WTC11 (cell line): Measurements from ENCODE around the gene TMPRSS2.

Experiments used
- ATF1 ChIP-seq: sonication (generic); formaldehyde crosslinking; IDR thresholded peaks from 2 replicates; pipeline ENCODE4 v1.8.1; 2023; ENCODE audit warnings: mild to moderate bottlenecking, moderate library complexity, missing genetic modification reagents
- ATF2 ChIP-seq: sonication (generic); formaldehyde crosslinking; IDR thresholded peaks from 2 replicates; pipeline ENCODE4 v1.8.1; 2022; ENCODE audit warnings: low read depth, missing genetic modification reagents, borderline replicate concordance
- ATF3 ChIP-seq: sonication (generic); formaldehyde crosslinking; conservative IDR thresholded peaks from 2 replicates; pipeline ENCODE4 v1.8.1; 2022; ENCODE audit warnings: mild to moderate bottlenecking, missing genetic modification reagents
- CBFB ChIP-seq: sonication (generic); formaldehyde crosslinking; IDR thresholded peaks from 2 replicates; pipeline ENCODE4 v1.8.1; 2022; ENCODE audit warnings: mild to moderate bottlenecking, low read depth, missing genetic modification reagents
- CTCF ChIP-seq: fragments of 200-600 bp; IDR thresholded peaks from 2 replicates; pipeline ENCODE4 v1.8.0; 2022; ENCODE audit warnings: antibody characterized with exemption
- E2F1 ChIP-seq: sonication (generic); formaldehyde crosslinking; IDR thresholded peaks from 2 replicates; pipeline ENCODE4 v1.8.0; 2022; ENCODE audit warnings: mild to moderate bottlenecking, missing genetic modification reagents
- HMGXB4 ChIP-seq: sonication (generic); formaldehyde crosslinking; IDR thresholded peaks from 2 replicates; pipeline ENCODE4 v1.8.1; 2023; ENCODE audit warnings: mild to moderate bottlenecking, moderate library complexity, missing genetic modification reagents
- JAZF1 ChIP-seq: fragments of 250-450 bp; sonication (Bioruptor Pico); IDR thresholded peaks from 2 replicates; pipeline ENCODE4 v1.9.0; 2021; ENCODE audit warnings: moderate library complexity, mild to moderate bottlenecking, inconsistent platforms
- MAX ChIP-seq: sonication (generic); formaldehyde crosslinking; IDR thresholded peaks from 2 replicates; pipeline ENCODE4 v1.8.0; 2022; ENCODE audit warnings: mild to moderate bottlenecking, missing genetic modification reagents
- NFYB ChIP-seq: sonication (generic); formaldehyde crosslinking; conservative IDR thresholded peaks from 2 replicates; pipeline ENCODE4 v1.8.0; 2022; ENCODE audit warnings: low read depth, missing genetic modification reagents
- NR1H2 ChIP-seq: sonication (generic); formaldehyde crosslinking; IDR thresholded peaks from 2 replicates; pipeline ENCODE4 v1.9.0; 2021; ENCODE audit warnings: mild to moderate bottlenecking, moderate library complexity, missing genetic modification reagents
- NR3C1 ChIP-seq: sonication (generic); formaldehyde crosslinking; conservative IDR thresholded peaks from 2 replicates; pipeline ENCODE4 v1.8.1; 2023; ENCODE audit warnings: low read depth, mild to moderate bottlenecking, missing genetic modification reagents
- PREB ChIP-seq: sonication (generic); formaldehyde crosslinking; IDR thresholded peaks from 2 replicates; pipeline ENCODE4 v1.8.1; 2022; ENCODE audit warnings: mild to moderate bottlenecking, missing genetic modification reagents, moderate library complexity, borderline replicate concordance
- ZBTB21 ChIP-seq: sonication (generic); formaldehyde crosslinking; IDR thresholded peaks from 2 replicates; pipeline ENCODE4 v1.8.1; 2023; ENCODE audit warnings: mild to moderate bottlenecking, missing genetic modification reagents, borderline replicate concordance

DNA sequence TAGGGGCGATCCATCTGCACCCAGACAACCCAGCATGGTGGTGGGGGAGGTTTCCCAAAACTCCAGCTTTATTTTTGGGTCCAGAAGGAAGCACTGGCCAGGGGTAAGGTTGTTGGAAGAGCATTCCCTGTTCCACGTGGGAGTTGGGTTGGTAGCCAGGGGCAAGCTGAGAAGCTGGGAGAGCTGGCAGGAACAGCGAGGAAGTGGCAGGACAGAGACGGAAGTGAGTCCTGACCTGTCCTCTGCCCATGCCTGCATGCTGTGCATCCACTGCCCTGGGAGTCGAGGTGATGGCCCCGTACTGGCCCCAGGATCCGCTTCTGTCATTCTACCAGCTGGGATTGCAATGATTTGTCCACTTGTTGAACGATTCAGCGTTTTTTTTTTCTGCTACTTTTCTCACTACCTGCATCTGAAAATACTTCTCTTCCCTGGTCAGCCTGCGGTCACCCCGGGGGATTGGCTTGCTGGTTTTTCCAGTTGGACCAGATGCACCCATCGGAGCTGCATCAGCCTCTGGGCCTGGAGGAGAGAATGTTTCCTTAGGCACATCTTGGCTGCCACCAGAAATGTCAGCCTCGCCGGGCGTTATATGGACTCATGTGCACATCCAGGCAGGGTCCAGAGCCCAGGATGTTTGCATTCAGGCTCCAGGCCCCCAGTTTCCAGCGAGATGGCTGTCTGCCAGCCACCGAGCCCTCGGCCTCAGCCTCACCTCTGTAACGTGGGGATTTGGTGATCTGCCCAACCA lies 28.3 kb upstream of the TMPRSS2 start:
- no peak for TF ChIP-seq MAX (CRISPR knock-in tag)
- TF ChIP-seq CTCF = no peak
- no peak for TF ChIP-seq JAZF1
- no peak for TF ChIP-seq NR1H2 (CRISPR knock-in tag)
- no peak for TF ChIP-seq NFYB (CRISPR knock-in tag)
- no peak for TF ChIP-seq PREB (CRISPR knock-in tag)
- TF ChIP-seq ATF2 = no peak
- no peak for TF ChIP-seq E2F1 (CRISPR knock-in tag)
- no peak for TF ChIP-seq ATF3
- no peak for TF ChIP-seq NR3C1
- TF ChIP-seq HMGXB4 (CRISPR knock-in tag) = no peak
- TF ChIP-seq ZBTB21 (CRISPR knock-in tag) = no peak
- TF ChIP-seq CBFB = no peak
- no peak for TF ChIP-seq ATF1
